Activated CD8-positive, alpha-beta memory T cell treated with anti-CD3 and anti-CD28 coated beads for 1 hour (primary cell): Measurements from ENCODE around the gene NOL4L.

ENCODE experiments used
- DNase-seq, 2 donors: peaks; one replicate each; pipeline ENCODE4 v3.0.0-alpha.2; 2020; ENCODE audit warnings: low read depth in 1 of 2; ENCODE audit errors: extremely low read depth in 1 of 2

Gene NOL4L

GRCh38 chr20:32528171-32528891 is 56.8 kb downstream of the NOL4L start:
- no peak for DNase-seq

DNA sequence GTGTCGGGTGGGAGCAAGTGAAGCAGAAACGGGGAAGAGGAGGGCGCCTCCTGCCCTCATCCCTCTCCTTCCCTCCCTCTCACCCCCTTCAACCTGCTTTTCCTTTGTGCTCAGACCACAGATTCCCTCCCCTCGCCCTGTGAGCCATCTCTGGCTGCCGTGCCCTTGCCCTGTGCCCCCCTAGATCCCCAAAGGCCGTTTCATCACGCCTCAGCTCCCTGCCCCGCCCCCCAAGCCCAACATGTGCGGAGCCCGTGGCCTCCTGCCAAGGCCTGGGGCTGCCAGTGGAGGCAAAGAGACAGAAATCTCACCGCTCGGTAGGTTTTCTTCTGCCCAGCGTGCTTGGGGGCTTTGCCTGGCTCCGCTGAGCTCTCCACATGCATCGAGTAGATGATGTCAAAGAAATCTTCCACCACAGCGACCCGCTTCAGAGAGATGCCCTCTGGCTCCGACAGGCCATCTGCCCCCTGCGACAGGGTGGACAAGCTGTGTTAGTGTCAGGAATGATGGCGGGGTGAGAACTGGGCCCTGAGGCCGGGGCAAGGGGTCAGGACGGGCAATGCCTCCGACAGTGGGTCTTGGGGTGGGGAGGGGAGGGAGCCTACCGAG is 57.6 kb downstream of the NOL4L start:
- no peak for DNase-seq

- DNase-seq: no peak
Observed at GRCh38 chr20:32527052-32527446, 58.1 kb downstream of the NOL4L start.

DNA sequence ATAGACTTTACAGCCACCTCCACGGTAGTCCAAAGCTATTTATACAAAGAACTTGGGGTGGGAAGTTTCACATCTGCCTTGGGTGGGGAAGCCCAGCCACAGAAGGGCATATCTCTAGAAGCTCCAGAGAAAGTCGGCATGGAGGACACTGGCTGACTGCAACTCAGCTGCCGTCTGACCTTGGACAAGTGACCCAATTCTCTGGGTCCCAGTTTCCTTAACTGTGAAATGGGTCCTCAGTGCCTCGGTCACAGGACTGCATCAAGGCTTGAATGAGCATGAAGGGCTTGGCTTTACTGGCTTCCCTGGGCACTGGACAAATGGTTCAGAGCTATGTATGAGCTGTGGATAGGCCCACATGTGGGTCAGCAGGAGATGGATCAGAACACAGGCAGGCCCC is 58.6 kb downstream of the NOL4L start:
- DNase-seq: no peak

DNA sequence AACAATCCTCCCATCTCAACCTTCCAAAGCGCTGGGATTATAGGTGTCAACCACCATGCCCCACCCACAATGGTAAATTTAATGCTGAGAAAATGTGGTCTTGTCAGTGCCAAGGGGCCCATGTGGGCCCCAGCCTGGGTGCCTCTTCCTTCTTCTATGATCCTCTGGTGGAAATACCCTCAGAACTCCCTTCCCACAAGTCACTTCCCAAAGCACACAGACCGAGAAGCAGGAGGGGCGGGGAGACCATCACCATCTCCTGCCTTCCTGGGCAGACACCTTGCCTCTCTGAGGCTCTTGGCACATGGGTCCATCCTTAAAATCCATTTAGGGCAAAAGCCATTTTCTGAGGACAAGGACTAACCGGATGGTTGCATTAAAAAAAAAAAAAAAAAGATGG is 59.0 kb downstream of the NOL4L start:
- DNase-seq: no peak

GRCh38 chr20:32524829-32525501 is 60.2 kb downstream of the NOL4L start:
- DNase-seq: no peak

DNA sequence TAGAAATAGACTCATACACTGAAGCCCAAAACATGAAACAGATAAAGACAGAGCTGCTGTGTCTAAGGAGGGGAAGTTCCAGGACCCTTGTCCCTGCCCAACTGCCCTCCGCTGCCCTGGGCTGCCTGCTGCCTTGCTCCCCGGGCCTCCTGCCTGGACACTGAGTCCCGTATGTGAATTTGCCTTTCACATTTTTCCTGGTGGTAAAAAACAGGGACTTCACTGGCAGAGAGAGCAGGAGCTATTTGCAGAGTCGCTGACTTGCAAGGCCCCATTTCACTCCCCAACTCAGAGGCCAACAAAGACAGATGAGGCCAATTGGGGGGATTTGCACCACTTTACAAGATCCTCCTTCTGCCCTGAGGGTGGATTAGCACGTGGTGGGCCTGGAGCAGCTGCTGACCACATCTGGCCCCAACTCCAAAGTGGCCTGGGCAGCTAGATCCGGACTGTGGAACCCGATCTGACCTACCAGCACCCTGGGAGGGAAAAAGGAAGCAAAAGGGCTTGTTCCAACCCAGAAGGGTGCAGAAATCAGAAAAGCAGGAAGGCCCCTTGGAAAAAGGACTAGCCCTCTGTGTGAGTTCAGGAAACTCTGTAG is 61.4 kb downstream of the NOL4L start:
- no peak for DNase-seq

- no peak for DNase-seq
Observed at GRCh38 chr20:32522776-32523612, 62.1 kb downstream of the NOL4L start.

- no peak for DNase-seq
Observed at GRCh38 chr20:32522526-32522775, 62.7 kb downstream of the NOL4L start.

GRCh38 chr20:32521780-32522525 is 63.2 kb downstream of the NOL4L start:
- DNase-seq: peak in 1 of 2 donors; percentile 56

GRCh38 chr20:32520927-32521203 is 64.3 kb downstream of the NOL4L start:
- no peak for DNase-seq

GRCh38 chr20:32519381-32519730 is 65.8 kb downstream of the NOL4L start:
- DNase-seq: no peak

GRCh38 chr20:32518593-32519380 is 66.3 kb downstream of the NOL4L start:
- DNase-seq: no peak

GRCh38 chr20:32517914-32518592 is 67.1 kb downstream of the NOL4L start:
- DNase-seq: no peak

DNA sequence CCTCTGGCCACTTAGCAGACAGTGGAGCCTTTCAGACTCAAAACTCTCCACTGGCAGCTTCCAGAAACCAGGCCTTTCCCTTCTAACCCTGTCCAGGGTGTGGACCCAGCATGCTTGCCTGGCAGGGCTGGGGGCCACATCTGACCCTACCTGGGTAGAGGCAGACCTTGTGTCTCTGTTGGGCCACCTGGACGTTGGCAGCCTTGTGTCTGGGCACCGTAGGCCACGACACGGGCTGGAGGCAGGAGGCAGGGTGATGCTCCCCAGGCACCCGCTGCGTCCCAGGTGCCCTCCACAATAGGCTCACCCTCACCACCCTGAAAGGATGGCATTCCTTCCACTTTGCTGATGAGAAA is 67.6 kb downstream of the NOL4L start:
- no peak for DNase-seq

DNA sequence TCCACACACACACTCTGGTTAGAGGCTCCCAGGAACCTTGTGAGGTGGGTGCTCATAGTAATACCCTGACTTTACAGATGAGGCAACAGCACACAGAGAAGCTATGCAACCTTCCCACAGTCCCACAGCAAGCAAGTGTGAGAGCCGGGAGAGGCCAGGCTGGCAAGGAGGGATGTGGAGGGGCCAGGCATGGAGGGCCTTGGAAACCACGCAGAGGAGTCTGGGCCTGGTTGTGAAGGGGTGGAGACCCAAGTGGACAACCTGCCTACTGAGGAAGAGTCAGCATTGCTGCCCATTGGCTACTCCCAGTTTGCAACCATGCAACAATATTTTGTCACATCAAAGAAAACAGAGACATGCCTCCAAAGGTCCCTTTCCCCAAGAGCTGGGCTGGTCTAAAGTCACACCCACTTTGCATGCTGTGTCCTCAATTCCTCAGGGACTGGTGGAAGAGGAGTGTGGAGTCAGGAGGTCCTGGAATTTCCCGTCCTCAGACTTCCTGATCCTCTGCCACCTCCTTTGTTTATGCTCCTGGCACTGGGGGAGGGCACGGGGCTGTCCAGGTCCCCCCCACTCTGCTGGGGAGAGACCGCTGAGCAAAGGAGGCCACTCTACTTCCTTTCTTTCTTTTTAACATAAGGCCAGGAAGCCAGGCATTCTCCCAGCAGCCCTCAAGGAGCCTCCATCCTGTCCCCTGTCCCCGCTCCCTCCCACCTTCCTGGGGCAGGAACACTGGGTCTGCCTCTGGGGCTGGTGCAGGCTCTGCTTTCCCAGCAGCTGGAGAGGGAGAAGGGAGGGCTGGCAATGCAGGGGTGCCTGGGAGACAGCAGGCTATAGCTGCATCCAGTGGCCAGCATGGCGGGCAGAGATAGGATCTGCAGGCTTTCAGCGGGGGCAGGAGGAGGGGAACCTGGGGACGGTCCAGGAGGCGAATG is 68.3 kb downstream of the NOL4L start:
- DNase-seq: no peak

GRCh38 chr20:32515631-32516101 is 69.5 kb downstream of the NOL4L start:
- DNase-seq: no peak

DNA sequence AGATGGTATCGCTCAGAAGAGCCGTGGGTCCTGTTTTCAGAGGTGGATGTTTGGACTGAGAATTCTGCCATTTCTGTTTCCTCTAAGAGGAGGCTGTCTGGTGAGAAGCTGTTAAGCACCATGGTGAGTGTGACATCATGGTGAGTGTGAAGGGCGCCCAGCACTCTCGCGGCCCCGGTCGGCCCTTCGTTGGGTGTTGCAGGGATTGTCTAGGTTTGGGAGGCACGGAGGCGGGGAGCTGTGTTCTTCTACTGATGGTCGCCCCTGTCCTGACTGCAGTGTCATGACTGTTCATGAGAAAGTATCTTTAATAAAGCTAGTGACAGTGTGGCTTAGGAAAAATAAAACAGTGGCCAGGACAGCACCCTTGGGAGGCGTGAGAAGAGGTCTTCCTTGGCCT is 70.4 kb downstream of the NOL4L start:
- DNase-seq: no peak
